Measurements from ENCODE around the gene FAM98B.
"Not testable (repeated sequence)": the region's sequence is repeated elsewhere in the genome, so short reads cannot be mapped to it uniquely, and the experiment has no call there.

Gene FAM98B

DNA sequence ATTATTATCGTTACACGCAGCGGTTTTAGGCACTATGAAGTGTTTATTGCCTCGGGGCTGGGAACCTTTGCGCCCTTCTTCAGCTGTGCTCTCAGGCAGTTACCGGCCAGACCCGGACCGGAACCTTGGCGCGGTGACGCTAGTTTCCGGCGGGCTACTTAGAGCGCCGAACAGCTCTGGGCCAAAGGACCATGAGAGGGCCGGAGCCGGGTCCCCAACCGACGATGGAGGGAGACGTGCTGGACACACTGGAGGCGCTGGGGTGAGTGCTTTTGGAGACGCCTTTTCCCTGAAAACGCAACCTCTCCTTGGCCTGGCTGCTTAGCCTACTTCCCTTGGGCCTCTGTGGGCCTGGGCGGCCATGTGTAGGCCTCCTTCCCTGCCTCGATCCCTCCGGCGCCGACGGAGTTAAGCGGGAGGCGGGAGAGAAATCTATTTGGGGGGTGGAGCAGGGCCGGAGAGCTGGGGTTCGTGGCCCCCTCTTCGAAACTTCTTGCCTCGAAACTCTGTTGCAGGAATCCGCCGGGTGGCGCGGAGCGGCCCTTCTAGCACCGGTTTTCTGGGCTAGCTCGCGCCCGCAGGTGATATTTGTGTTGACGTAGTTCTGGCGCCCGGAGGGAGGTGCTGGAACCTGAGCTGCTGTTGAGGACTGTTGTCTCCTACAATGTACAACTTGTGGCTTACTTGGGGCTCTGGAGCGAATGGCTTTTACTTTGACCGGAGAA lies at the start of gene FAM98B:
FAM98B (plus strand) TSS at position 157 of the 725 bp plus-strand sequence; CDS start at position 192, 35 bp downstream.
- DNase-seq, result peak; percentile 24 to 86

DNA sequence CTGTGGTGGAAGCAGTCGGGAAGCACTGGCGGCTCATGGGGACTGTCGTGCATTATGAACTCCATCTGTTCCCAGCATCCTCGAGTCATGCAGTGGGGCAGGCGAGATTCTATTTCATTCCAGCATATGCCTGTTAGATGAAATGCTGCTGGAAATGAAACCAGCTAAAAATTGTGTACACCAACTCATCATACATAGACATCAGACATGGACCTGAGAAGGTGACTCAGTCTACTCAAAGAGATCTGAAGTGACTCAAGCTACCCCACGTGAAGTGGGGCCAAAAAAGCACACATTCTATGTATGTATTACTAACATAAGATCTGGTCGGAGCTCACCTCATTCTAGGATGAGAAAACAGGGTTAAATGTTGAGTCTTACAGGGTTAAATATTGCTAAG lies 47.5 kb upstream of the FAM98B start:
- DNase-seq, result no peak

DNA sequence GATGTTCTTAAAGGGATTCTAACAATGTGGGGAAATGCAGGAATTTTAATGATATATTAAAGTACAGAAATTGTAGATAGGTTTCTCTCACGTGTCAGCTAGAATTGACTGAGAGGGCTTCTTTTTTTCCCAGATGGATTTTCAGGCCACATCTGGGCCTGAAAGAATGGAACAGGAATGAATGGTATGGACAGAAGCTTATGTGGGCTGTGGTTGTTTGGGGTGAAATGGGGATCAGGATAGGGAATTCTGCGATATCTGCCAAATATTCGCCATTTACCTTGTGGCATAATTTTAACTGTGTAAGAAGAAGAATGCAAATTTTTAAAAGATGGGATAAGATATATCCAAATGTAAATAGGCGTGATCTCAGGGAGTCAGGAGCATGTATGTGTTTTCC lies 45.4 kb upstream of the FAM98B start:
- DNase-seq, result no peak

DNA sequence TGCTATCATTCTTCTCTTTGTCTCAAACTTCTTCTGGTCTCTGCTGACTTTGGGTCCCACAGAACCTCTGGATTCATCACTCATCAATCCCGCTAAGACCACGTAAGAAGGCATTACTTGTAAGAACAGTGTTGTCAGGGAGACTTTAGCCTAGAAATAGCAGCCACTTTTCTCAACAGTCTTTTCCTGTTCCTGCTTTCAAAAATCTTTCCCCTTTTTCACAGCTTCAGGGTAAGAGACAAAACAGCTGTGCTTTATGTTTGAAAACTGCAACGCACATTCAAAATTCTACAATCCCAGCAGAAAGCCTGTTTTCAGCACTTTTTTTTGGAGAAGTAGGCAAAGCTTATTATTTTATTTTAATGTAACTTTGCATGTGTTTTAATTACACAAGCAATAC lies 42.0 kb upstream of the FAM98B start:
- no peak for DNase-seq

DNA sequence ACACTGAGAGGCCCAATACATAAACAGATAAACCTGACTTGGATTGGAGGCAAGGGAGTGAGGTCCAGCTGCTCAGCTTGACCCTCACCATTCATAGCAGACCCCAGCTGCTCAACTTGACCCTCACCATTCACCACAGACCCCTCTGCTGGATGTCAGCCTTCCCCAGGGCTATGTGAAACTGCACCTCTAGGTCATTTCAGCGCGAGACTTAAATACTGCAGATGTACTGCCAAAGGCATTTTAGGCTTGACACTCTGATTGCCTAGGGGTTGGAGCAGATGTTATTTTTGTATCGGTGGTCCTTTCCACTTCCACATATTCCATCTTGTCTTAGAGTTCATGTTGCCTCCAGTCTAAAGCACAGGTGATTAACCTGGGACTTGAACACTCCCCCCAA lies 41.5 kb upstream of the FAM98B start:
- DNase-seq, result no peak

DNA sequence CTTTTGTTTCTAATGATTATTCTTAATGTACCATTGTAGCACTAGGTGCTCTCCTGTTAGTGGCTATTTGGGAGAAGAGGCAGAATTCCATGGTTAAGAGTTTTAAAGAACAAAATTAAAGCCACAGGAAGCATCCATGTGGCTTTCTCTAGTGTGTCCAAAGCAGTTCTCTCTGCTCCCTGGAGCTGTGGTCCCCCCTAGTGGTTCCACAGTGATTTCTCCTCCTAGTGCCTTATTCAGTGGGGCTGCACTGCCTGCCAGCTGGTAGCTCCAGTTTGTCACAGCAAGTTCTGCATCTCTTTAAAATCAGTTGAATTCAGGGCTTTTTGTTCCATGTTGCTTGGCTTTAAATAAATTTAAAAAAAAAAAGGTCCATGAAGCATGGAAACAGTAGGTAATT lies 39.6 kb upstream of the FAM98B start:
- no peak for DNase-seq

DNA sequence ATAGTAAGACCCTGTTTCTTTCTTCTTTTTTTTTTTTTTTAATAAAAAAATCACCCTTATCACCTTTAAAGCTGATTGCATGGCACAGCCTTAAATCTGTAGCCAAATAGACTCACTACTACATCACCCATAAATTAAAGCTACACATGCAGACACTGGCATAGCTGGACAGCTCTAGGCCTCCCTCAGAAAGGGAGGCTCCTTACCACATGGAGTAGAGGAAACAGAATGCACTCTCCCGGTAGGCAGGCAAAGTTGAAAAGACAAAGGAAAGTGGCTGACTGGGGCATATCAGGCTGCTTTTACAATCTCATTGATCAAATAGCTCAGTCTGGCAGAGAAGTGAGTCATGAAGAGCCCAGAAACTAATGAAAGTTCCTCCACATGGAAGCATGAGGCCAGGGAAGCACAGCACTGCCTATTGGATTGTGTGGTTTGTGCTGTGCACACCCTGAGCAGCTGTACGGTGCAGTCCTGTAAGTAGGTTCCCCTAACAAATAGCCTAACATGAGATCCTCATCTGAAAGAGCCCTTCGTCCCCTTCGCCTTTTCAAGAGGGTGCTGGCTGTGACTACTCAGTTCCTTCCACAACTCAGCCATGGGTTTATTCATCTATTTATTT lies 32.7 kb upstream of the FAM98B start:
- no peak for DNase-seq

DNA sequence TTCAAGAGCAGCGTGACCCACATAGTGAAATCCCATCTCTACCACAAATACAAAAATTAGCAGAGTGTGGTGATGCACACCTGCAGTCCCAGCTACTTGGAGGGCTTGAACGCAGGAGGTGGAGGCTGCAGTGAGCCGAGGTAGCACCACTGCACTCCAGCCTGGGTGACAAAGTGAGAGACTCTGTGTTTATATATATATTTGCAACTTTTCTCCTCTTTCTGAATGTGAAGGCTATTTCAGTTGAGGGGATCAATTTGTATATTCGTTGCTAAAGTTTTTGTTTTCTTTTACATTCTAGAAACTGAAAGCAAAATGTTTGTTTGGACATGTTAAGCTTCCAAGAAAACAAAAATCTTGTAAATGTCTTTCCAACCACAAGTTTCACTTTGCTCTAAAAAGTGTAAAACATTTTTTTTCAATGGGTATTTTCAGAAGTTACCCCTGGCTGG lies 29.8 kb upstream of the FAM98B start:
- DNase-seq, result no peak

DNA sequence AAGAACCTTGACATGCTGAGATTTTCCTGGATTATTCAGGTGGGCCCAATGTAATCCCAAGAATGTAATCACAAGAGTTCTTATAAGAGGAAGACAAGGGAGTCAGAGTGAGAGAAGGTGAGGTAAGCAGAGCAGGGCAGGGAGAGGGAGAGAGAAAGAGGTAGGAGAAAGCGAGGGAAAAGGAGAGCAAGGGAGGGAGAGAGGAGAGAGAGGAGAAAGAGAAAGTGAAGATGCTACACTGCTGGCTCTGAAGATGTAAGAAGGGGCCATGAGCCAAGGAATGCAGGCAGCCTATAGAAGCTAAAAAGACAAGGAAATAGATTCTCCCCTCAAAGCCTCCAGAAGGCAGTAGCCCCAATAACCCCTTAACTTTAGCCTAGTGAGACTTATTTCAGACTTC lies 28.7 kb upstream of the FAM98B start:
- DNase-seq, result no peak

DNA sequence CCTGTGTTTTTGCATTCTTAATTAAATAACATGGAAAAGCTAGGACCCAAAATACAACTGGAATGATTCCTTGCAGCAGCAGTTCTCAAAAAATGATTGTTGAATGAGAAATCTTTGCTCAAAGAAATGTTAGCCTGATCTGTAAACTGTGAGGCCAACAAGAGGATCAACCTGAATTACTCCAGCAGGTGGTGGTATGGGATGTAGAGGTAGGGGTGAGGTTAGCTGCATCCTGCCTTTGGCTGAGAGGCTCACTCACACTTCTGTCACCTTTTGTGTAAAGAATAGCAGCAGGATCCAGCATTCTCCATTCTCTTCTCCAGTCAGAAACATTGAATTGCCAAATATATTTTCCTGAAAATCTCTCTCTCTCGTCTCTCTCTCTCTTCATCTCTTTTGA lies 26.5 kb upstream of the FAM98B start:
- DNase-seq, result no peak

DNA sequence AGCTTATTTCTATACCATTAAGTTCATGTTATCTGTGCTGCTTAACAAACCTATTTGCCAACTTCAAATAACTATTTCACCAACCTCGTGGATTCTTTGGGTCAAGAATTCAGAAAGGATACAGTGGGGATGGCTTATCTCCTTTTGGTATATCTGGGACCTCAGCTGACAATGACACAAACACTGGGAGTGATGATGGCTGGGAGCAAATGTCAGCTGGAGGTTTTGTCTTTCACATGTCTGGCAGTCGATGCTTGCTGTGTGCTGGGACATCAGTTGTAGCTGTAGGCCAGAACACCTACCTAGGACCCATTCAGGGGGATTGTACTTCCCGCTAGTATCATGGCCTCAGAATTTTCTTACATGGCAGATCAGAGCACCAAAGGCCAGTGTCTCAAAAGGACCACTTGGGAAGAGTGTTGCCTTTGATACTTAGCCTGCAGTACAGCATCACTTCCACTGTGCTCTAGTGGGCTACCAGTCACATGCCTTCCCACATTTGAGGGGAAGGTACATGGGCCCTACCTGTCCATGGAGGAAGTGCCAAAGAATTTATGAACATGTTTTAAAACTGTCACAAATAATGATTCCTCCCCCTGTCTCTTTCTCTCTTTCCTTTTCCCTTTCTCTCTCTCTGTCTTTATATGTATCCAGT lies 23.7 kb upstream of the FAM98B start:
- no peak for DNase-seq

DNA sequence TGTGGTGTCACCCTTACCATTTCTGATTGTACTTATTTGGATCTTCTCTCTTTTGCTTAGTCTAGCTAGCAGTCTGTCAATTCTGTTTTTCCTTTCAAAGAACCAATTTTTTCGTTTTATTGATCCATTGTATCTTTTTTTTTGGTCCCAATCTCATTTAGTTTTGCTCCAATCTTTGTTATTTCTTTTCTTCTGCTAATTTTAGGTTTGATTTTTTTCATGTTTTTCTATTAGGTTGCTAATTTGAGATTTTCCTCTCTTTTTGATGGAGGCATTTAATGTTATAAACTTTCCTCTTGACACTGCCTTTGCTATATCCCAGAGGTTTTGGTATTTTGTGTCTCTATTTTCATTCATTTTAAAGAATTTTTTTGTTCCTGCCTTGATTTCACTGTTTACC lies 16.9 kb upstream of the FAM98B start:
- no peak for DNase-seq

DNA sequence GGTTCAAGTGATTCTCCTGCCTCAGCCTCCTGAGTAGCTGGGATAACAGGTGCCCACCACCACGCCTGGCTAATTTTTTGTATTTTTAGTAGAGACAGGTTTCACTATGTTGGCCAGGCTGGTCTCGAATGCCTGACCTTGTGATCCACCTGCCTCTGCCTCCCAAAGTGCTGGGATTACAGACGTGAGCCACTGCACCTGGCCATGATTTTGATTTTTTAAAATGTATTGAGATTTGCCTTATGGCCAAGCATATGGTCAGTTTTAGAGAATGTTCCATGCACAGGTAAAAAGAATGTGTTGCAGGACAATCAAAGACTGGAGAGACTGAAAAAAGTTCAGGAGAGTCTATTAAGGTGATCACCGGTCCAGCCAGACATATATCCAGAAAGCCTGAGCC lies 16.3 kb upstream of the FAM98B start:
- DNase-seq, result not testable (repeated sequence)

DNA sequence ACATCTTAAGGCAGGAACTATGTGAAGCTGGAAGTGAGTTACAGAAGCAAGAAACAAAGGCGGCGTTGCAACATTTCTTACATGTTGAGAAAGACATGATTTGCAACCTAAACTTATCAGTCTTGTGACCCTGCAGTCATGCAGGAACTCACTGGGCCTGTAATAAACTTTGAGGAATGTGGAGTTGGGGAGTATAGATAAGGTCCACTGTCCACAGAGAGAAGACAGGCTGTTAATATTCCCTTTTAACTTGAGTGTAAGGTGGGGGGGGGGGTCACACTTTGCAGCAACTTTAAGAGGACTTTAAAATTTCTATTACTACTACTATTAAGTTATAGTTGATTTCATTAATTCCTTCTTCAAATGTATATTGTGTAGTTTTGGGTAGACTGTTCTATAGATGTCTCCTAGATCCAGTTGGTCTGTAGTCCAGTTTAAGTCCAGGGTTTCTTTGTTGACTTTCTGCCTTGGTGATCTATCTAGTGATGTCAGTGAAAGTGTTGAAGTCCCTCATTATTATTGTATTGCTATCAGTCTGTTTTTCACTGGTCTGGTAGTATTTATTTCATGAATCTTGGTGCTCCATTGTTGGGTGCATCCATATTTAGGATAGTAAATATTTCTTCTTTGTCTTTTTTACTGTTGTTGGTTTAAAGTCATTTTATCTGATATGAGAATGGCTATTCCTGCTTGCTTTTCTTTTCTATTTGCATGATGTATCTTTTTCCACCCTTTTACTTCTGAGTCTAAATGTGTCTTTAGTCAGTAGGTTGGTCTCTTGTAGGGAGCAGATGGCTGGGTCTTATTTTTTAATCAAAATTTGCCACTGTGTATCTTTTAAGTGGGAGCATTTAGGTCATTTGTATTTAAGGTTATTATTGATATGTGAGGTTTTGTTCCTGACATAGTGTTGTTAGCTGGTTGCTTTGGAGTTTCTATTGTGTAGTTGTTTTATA lies 15.6 kb upstream of the FAM98B start:
- DNase-seq, result no peak

DNA sequence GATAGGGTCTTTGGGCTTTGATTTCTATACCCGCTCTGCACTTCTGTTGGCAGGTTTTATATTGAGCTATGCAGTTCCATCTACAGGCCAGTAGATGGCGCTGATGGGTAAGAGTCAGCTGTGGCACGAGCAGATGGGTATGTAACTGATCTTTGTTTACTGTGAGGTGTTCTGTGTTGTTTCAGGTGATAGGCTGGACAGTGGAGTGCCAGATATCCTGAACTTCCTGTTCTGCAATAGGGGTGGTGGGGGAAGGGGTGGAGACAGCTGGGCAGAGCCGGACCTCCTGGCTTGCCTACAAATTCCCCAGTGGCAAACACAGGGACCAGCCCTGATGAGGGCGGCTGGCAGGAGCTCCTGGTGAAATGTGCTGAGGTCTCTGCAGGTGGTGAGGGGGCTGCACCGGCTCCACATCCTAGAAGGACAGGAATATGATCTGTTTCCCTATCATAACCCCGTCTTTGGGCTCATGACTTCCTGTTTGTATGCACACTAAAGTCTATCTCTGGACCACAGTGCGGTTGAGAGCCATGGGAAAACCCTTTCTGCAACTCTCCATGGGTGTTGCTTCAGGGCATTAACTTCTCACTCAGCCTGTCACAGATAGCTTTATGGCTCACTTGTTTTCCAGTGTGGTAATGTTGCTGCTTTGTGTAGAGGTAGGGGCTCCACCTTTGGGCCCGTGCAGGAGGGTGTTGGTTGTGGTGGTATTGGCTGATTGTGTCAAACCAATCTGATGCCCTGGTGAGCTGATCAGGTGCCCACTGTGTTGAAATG lies 13.4 kb upstream of the FAM98B start:
- peak in 1 of 2 experiments; percentile 9 for DNase-seq

DNA sequence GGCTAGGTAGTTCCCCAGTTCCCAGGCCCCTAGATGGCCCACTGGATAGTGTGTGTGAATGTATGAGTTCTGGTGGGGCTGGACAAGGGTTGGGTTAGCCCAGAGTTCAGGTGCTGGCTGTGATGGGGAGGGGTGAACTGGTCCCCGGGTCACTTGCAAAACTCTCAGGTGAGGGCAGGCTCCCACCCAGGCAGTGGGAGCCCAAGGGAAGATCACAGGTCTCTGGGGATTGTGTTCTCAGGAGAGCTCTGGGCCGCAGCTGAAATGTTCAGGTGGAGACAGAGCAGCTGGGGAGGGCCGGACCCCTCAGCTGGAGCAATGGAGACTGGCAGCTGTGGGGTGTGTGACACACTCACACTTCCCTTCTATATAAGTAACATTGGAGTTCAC lies 12.8 kb upstream of the FAM98B start:
- DNase-seq, result no peak

DNA sequence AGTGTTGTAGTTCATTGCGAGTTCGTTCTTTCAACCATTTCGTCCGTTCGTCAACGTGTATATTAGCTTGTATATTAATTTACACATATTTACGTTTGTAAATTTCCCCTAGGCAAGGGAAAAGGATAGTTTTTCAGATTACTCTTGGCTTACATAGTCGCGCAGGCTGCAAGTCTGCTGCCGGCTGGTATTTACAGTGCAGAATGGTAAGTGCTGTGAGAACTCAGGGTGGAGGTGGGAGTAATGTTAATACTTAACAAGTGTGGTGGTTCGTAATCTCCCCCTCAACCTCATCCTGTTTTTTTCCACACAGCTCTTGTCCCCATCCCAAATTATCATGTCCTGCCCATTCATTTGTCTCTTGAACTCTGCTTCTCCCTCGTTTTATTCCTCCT lies 766 bp downstream of the FAM98B start:
- DNase-seq, result no peak

DNA sequence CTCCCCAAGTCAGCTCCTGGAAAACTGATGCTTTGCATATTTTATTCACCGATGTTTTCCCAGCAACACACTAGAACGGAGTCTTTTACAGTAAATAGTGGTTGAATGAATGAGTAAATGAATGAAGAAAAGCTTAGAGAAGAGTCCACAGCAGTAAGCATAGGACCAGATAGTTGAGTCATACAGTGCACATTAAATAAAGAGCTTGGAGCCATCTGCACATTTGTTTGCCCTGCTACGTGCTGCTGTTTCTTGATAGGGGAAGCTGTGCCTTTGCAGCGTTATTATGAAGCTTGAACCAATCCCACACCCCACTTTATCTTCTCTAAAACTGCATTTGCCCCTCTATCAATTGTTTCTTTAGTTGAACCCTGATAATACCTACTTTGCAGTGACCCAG lies 1.2 kb downstream of the FAM98B start:
- no peak for DNase-seq

DNA sequence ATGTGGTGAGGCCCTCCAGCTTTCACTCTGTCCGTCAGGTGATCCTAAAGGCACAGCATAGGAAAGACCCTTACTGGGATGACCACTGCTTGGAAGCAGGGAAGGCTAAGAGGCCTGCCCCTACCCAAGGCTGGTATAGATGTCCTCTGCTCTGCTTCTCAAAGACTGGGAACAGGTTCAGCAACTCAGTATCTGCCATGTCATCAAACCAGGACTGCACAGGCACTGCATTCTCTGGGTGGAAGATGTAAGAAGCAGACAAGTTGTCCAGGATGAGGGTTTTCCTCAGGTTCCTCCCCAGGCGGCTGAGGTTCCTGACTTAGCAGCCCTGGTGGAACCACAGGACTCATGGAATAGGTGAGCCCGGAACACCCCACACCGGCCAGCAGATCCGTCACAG lies 4.7 kb downstream of the FAM98B start:
- DNase-seq, result no peak

DNA sequence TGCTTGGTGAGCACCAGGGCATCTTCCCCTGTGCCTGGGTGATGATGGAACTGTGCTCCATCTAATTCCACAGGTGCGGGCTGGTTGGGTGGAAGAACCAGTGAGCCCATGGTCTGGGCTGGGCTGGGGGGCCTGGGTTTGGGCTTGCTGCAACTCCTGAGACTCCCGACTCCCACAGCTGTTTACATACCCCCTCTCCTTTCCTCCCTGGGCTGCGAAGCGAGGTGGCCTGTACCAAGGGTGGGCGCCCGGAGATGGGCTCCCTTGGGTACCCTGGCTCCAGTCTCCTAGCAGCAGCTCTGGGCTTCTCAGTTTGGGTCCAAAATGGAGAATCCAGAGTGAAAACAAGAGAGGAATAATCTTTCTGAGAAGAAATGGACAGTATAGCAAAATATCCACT lies 5.6 kb downstream of the FAM98B start:
- no peak for DNase-seq

DNA sequence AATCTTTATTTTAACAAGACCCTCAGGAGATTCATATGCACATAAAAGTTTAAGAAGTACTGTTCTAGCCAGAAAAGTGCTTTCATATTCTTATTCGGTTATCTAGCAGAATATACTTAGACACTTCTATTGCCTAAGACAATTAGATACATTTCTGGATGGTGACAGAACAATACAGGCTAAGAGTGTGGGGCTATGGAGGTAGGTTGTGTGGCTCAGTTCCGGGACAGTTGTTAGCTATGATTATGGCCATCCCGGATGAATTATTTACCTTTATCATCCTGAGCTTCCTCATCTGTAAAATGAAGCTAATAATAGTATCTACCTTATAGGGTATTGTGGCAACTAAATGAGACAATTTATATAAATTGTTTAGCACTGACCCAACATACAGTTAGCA lies 6.6 kb downstream of the FAM98B start:
- DNase-seq, result no peak

Measured in NCI-H187 (cell line).